Measurements from ENCODE around the gene ELOVL2. TPM values are rescaled to one million over a fixed set of nuclear protein-coding genes. Genes with fewer than 3 reads are reported as not detected.

Gene ELOVL2
- total and polyA plus RNA-seq, 10 of the 15 experiments (the other 5 are each of a cell fraction or from before 2014, with no cell fraction given), result 0.01 to 0.03 TPM; not detected in 8

- CTCF ChIA-PET, result interaction anchor here (0.6 to 1.3 kb wide), 2 partner anchors 9 to 74 kb away, joined by 3 read pairs; no protein-coding TSS in a partner anchor
- FAIRE-seq (no peak), ATAC-seq (no peak), DNase-seq (ENCODE audit: low read depth, low spot score) (no peak)
- Histone ChIP-seq H3K27me3 (replicated peaks in 1 of 2; ENCODE audit: control insufficient read depth in 2 of 2, insufficient read depth in 2 of 2, low read length in 1 of 2) (no peaks in the 10 kb centered on the region), H3K4me1 (ENCODE audit: control insufficient read depth, insufficient read depth, low read length) (no peaks in the 10 kb centered on the region), H3K4me2 (ENCODE audit: control insufficient read depth, insufficient read depth) (no peak overlapping the region), H3K36me3 (ENCODE audit: control insufficient read depth in 2 of 2, insufficient read depth in 2 of 2, low read length in 1 of 2) (no peaks in the 10 kb centered on the region), H3K79me2 (ENCODE audit: control insufficient read depth, insufficient read depth, low read length) (no peaks in the 10 kb centered on the region), H2AFZ (ENCODE audit: control insufficient read depth, low read depth, low read length) (no peak overlapping the region), H3K27ac (ENCODE audit: control insufficient read depth, insufficient read depth) (no peak overlapping the region), H4K20me1 (ENCODE audit: control insufficient read depth, insufficient read depth) (no peaks in the 10 kb centered on the region), H3K9me3 (replicated peaks; ENCODE audit: control insufficient read depth, insufficient read depth, low read length) (no peaks in the 10 kb centered on the region), H3K4me3 (no peak overlapping the region), H3K9ac (ENCODE audit: control insufficient read depth, insufficient read depth, low read length) (no peak overlapping the region)
- BruUV-seq (replicated peaks), result no TSS peak
- SMC1A ChIA-PET (ENCODE audit: uncharacterized antibody, unreplicated experiment), result no interaction called here
- RAD21 ChIA-PET (ENCODE audit: unreplicated experiment), result no interaction called here
- TF ChIP-seq KAT2A (conservative IDR thresholded peaks at IDR 0.05; ENCODE audit: control insufficient read depth, low read depth, low read length) (no peak), SMAD5 (IDR thresholded peaks at IDR 0.05; ENCODE audit: low read depth) (no peak), TBL1XR1 (IDR thresholded peaks at IDR 0.05; ENCODE audit: low read depth, low read length) (no peak), SREBF1 (IDR thresholded peaks at IDR 0.05; ENCODE audit: low read length) (no peak), BCL11A (IDR thresholded peaks at IDR 0.05; ENCODE audit: low read depth, low read length) (no peak), CHD2 (IDR thresholded peaks at IDR 0.05; ENCODE audit: borderline replicate concordance, low read depth, low read length) (no peak), SUZ12 (IDR thresholded peaks at IDR 0.05; ENCODE audit: unreplicated experiment) (no peak), BCLAF1 (IDR thresholded peaks at IDR 0.05) (no peak), EED (IDR thresholded peaks at IDR 0.05; ENCODE audit: low read depth) (no peak), BCL3 (IDR thresholded peaks at IDR 0.05; ENCODE audit: borderline replicate concordance, insufficient read depth, low read depth, low read length, poor library complexity, severe bottlenecking) (no peak), SPI1 (IDR thresholded peaks at IDR 0.05; ENCODE audit: borderline replicate concordance, insufficient read depth, low read depth, low read length) (no peak), ATF7 (IDR thresholded peaks at IDR 0.05; ENCODE audit: low read depth) (no peak), REST (IDR thresholded peaks at IDR 0.05; ENCODE audit: low read depth, low read length) (no peak), POU2F2 (IDR thresholded peaks at IDR 0.05; ENCODE audit: borderline replicate concordance, low read depth, low read length) (no peak), IRF5 (IDR thresholded peaks at IDR 0.05; ENCODE audit: borderline replicate concordance) (no peak), POLR2AphosphoS2 (IDR thresholded peaks at IDR 0.05; ENCODE audit: low read depth, low read length) (no peak)
- 33% methylated on average over 4 of the region's 4 CpGs for WGBS (ENCODE audit: insufficient coverage, insufficient replicate concordance, low lambda C conversion rate, missing lambda C conversion rate)
- in situ Hi-C loops (cut with MboI), result no loop called here
- POLR2A ChIA-PET, result no interaction called here
- intact Hi-C loops (cut with micrococcal nuclease; ENCODE audit: unreplicated experiment), result no loop called here
These were observed 48.9 kb downstream of the ELOVL2 start for GRCh38 chr6:10995114-10995707.

Data from GM12878 (cell line).